Measurements from ENCODE around the gene AFF2. TPM values are rescaled to one million over a fixed set of nuclear protein-coding genes. Genes with fewer than 3 reads are reported as not detected.

AFF2 gene
- total and polyA plus RNA-seq, 2 donors (not counting 3 experiments of a cell fraction or from before 2014, with no cell fraction given): 0.03 to 0.07 TPM

DNA sequence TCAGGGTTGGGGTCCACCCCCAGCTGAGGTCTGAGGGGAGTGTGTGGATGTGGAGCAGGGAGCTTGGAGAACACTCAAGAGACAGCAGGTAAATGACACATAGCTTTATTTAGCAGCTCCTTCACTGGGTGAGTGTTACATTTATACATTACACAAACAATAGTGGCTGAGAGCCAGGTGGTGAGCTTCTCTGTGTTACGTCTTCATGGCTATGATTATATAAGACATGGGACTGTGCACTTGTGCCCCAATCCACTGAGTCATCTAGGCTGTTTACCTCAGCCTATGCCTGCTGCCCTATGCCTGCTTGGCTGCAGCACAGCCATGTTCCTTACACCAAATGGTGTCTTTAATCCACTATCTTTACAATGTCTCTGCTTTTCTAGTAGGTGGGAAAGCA lies 459.6 kb downstream of the AFF2 start:
- no peaks in the 10 kb centered on the region for H3K9me3 ChIP-seq (replicated peaks; ENCODE audit: control insufficient read depth, insufficient read depth, low read length)
- DNase-seq (ENCODE audit: low read depth, low spot score) (peak; percentile 1), FAIRE-seq (no peak)
- H4K20me1 ChIP-seq (replicated peaks; ENCODE audit: control insufficient read depth, extremely low read depth, insufficient read depth, low read length): no peaks in the 10 kb centered on the region
- H3K27ac ChIP-seq (ENCODE audit: insufficient read depth, low read depth, low read length): no peak overlapping the region
- H3K27me3 ChIP-seq (ENCODE audit: control insufficient read depth in 2 of 2, insufficient read depth in 2 of 2, low read length in 2 of 2): no peaks in the 10 kb centered on the region
- H3K9ac ChIP-seq (replicated peaks; ENCODE audit: extremely low read depth, insufficient read depth, low read length): no peak overlapping the region
- H3K4me3 ChIP-seq (replicated peaks in 1 of 3; ENCODE audit: insufficient read depth in 1 of 3, low read depth in 1 of 3, low read length in 3 of 3): no peak overlapping the region
- CTCF ChIA-PET: no interaction called here
- no peaks in the 10 kb centered on the region for H3K9me1 ChIP-seq (replicated peaks; ENCODE audit: control insufficient read depth, extremely low read depth, insufficient read depth, low read length)
- no peaks in the 10 kb centered on the region for H3K79me2 ChIP-seq (ENCODE audit: control insufficient read depth, insufficient read depth, low read length)
- no TSS peak for BruUV-seq (replicated peaks)
- TF ChIP-seq CTCF (IDR thresholded peaks at IDR 0.05; ENCODE audit: extremely low read depth in 1 of 2, insufficient read depth in 1 of 2, low read depth in 1 of 2, low read length in 2 of 2): no peak
- TF ChIP-seq MYC (IDR thresholded peaks at IDR 0.05; ENCODE audit: low read depth, low read length): no peak
- TF ChIP-seq JUN (IDR thresholded peaks at IDR 0.05; ENCODE audit: borderline replicate concordance, insufficient read depth, insufficient read length, low read depth): no peak
- no peak for TF ChIP-seq POLR2AphosphoS5 (IDR thresholded peaks at IDR 0.05; ENCODE audit: insufficient read depth, low read depth, low read length)
- no peak for TF ChIP-seq POLR2A (IDR thresholded peaks at IDR 0.05; ENCODE audit: low read depth, low read length)
- TF ChIP-seq GATA2 (IDR thresholded peaks at IDR 0.05; ENCODE audit: insufficient read depth, insufficient read length, low read depth, low read length): no peak
- TF ChIP-seq FOS (IDR thresholded peaks at IDR 0.05; ENCODE audit: borderline replicate concordance, insufficient read depth, low read length): no peak
- TF ChIP-seq MAX (IDR thresholded peaks at IDR 0.05; ENCODE audit: insufficient read depth, insufficient read length): no peak
- no peak for TF ChIP-seq EZH2 (IDR thresholded peaks at IDR 0.05; ENCODE audit: borderline replicate concordance, low read depth, low read length, severe bottlenecking)
- intact Hi-C loops (cut with micrococcal nuclease) (loop anchor here (10.0 kb wide), 1 partner anchor 65 kb away; no protein-coding TSS in a partner anchor), dilution Hi-C loops (cut with MboI; ENCODE audit: extremely low pct_ligation_motif_present, low sequenced_read_pairs) (no loop called here)
- no peaks in the 10 kb centered on the region for H3K36me3 ChIP-seq (ENCODE audit: control insufficient read depth in 2 of 2, extremely low read depth in 1 of 2, insufficient read depth in 2 of 2, low read length in 2 of 2)
- POLR2A ChIA-PET: no interaction called here
- no peak overlapping the region for H3K4me2 ChIP-seq (ENCODE audit: insufficient read depth, low read length)
- H3K4me1 ChIP-seq (ENCODE audit: control insufficient read depth, extremely low read depth, insufficient read depth, low read length): no peaks in the 10 kb centered on the region
- no peak overlapping the region for H2AFZ ChIP-seq (ENCODE audit: low read depth, low read length)

Measured in endothelial cell of umbilical vein (primary cell).